H1 (cell line): ENCODE measurements around the gene ARNT2. TPM values are rescaled to one million over a fixed set of nuclear protein-coding genes. Genes with fewer than 3 reads are reported as not detected.

Source experiments
- HDAC2 ChIP-seq, 2 experiments: fragments of 300-600 bp in 1 of 2; sonication (generic) in 1 of 2; IDR thresholded peaks; 2 replicates each; pipeline ENCODE4 v1.6.1; 2011 to 2012; ENCODE audit warnings: low read depth in 2 of 2, low read length in 2 of 2, mild to moderate bottlenecking in 2 of 2, moderate library complexity in 2 of 2, borderline replicate concordance in 1 of 2, inconsistent platforms in 1 of 2
- KDM1A ChIP-seq: fragments of 200-600, 300-600 bp; sonication (generic); IDR thresholded peaks from 2 replicates; pipeline ENCODE4 v1.7.1; 2016; ENCODE audit warnings: mild to moderate bottlenecking, low read length, borderline replicate concordance
- SIRT6 ChIP-seq: IDR thresholded peaks from one replicate; pipeline ENCODE4 v1.7.1; 2012; ENCODE audit warnings: low read length, inconsistent platforms
- polyA plus RNA-seq, 7 experiments: library from polyadenylated mRNA; depleted of rRNA in 3 of 7; stranded (reverse) in 5 of 7; unstranded in 2 of 7; fragments of >200 nt in 5 of 7; fragments of 200-250 nt in 2 of 7; gene quantifications; 1 replicate in 5 of 7; 2 replicates in 1 of 7; 4 replicates in 1 of 7; pipeline versions ENCODE4 v1.2.1 to v1.2.3, GENCODE V29; 2011 to 2013; ENCODE audit warnings: missing spikeins in 2 of 7, mixed read lengths in 2 of 7
- total RNA-seq: library from RNA; stranded (reverse); fragmentation: NEBNext Ultra II Directional; extraction: Animal tissue kit (Norgen Biotek cat#: 25700); gene quantifications from 2 replicates; pipeline ENCODE4 v1.2.1, GENCODE V29; 2021
- TF ChIP-seq, protein P1 (sequence below): IDR thresholded peaks from 2 replicates; pipeline ENCODE4 v1.6.1; 2012; ENCODE audit warnings: inconsistent platforms

The ARNT2 gene
- total and polyA plus RNA-seq, 2 of the 8 experiments (the other 6 are each of a cell fraction or from before 2014, with no cell fraction given) = 9.5 to 14.6 TPM

DNA sequence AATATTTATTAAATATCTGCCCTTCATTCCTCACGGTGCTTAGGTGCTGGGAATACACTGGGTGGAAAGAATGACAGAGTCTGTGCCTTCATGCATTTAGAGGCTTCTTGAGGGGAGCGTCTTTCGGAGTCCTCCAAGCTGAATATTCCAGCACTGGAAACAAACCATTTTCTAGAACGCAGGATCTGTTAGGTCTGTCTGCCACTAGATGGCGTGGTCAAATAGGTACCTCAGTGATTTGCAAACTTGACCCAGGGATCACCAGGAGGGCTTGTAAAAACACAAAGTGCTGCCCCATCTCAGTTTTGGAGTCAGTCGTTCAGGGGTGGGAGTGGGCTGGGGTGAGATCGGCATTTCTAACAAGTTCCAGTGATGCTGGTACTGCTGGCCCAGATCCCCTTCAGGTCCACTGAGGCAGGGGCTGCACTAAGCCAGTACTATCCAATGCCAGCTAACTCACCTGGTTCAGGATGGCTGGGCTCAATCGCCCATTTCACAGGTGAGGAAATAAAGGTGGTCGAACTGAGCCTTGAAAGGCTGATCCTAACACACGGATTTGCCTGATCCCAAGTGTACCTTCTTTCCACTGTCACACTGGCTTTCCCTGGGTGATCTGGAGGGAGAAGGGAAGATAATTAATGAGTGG is 14.8 kb downstream of the ARNT2 start (continued):
- TF ChIP-seq HDAC2 (IDR thresholded peaks at IDR 0.05; ENCODE audit: borderline replicate concordance in 1 of 2, low read depth in 2 of 2, low read length in 2 of 2) (peak in 1 of 2 experiments; percentile 43; a peak in 1 of 4 replicates), SIRT6 (no peak), KDM1A (peak; percentile 82; the same call in 1 of the 2 replicates)
- TF ChIP-seq, protein P1, sequence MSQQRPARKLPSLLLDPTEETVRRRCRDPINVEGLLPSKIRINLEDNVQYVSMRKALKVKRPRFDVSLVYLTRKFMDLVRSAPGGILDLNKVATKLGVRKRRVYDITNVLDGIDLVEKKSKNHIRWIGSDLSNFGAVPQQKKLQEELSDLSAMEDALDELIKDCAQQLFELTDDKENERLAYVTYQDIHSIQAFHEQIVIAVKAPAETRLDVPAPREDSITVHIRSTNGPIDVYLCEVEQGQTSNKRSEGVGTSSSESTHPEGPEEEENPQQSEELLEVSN = no peak
- TF ChIP-seq, all 59 proteins: peak for 4
